Erythroblast (primary cell): ENCODE measurements around the gene TMEM129.

ENCODE experiments used
- GATA1 ChIP-seq: IDR thresholded peaks from 2 replicates; pipeline ENCODE4 v1.6.1; 2011; ENCODE audit warnings: low read depth, mild to moderate bottlenecking, control low read depth, low read length, moderate library complexity
- POLR2A ChIP-seq: IDR thresholded peaks from 2 replicates; pipeline ENCODE4 v1.6.1; 2011; ENCODE audit warnings: mild to moderate bottlenecking, low read length

GRCh38 chr4:1749826-1750225 is 28.7 kb upstream of the TMEM129 start:
- TF ChIP-seq GATA1: no peak
- no peak for TF ChIP-seq POLR2A
